ENCODE results near the gene CRKL. TPM values are rescaled to one million over a fixed set of nuclear protein-coding genes. Genes with fewer than 3 reads are reported as not detected.

The CRKL gene
- total RNA-seq, 1 donor from 2014 or later: 59.5 TPM

DNA sequence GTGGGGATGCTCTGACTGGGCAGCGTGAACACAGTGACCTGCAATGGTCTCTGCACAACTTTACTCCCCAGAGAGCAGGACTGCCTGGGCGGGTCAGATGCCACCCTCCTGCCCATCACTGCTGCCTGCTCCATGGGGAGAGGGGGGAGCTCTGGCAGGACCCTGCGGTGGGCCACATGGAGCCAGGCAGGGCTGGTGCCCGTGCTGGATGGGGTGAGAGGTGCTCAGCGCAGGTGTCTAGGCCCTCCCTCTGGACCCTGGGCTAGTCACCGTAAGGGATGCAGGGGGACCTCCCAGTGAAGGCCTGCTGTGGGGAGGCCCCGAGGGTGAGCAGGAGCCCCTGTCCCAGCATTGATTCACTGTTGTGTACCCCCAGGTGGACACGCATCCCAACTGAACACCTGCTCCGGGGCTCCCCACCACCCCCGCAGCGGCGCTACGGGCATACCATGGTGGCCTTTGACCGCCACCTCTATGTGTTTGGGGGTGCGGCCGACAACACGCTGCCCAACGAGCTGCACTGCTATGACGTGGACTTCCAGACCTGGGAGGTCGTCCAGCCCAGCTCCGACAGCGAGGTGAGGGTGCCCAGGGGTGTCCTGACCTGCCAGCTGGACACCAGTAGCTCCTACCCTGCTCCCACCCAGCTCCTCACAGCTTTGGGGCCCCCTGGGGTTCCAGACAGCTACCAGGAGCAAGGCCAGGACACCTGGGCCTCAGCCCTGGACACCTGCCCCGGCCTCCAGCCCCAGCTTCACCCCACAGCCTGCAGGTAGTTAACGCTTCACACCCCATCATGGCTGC is 74.2 kb downstream of the CRKL start:
- Histone ChIP-seq H3K79me2 (ENCODE audit: insufficient read depth, low read length) (no peaks in the 10 kb centered on the region), H4K20me1 (ENCODE audit: insufficient read depth, low read length) (peaks cover 14% of the 10 kb centered on the region), H3K9ac (ENCODE audit: low read length) (no peak overlapping the region), H3K4me1 (ENCODE audit: insufficient read depth, low read length) (peaks cover 6% of the 10 kb centered on the region), H3K4me2 (ENCODE audit: low read length) (no peak overlapping the region), H2AFZ (ENCODE audit: low read depth, low read length) (no peak overlapping the region), H3K27me3 (ENCODE audit: insufficient read depth, low read length) (no peaks in the 10 kb centered on the region), H3K4me3 (ENCODE audit: insufficient read depth, low read depth, low read length) (no peak overlapping the region), H3K36me3 (ENCODE audit: insufficient read depth, low read length) (no peaks in the 10 kb centered on the region), H3K9me3 (ENCODE audit: insufficient read depth, low read depth, low read length) (no peaks in the 10 kb centered on the region), H3K27ac (ENCODE audit: low read depth, low read length) (no peak overlapping the region)
- H3K9me3 Mint-ChIP-seq (ENCODE audit: unreplicated experiment): no peaks in the 10 kb centered on the region
- H3K36me3 Mint-ChIP-seq (ENCODE audit: low read depth, unreplicated experiment): peaks cover 12% of the 10 kb centered on the region
- TF ChIP-seq, protein P1, sequence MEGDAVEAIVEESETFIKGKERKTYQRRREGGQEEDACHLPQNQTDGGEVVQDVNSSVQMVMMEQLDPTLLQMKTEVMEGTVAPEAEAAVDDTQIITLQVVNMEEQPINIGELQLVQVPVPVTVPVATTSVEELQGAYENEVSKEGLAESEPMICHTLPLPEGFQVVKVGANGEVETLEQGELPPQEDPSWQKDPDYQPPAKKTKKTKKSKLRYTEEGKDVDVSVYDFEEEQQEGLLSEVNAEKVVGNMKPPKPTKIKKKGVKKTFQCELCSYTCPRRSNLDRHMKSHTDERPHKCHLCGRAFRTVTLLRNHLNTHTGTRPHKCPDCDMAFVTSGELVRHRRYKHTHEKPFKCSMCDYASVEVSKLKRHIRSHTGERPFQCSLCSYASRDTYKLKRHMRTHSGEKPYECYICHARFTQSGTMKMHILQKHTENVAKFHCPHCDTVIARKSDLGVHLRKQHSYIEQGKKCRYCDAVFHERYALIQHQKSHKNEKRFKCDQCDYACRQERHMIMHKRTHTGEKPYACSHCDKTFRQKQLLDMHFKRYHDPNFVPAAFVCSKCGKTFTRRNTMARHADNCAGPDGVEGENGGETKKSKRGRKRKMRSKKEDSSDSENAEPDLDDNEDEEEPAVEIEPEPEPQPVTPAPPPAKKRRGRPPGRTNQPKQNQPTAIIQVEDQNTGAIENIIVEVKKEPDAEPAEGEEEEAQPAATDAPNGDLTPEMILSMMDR (IDR thresholded peaks at IDR 0.05; ENCODE audit: insufficient read depth, low read depth, low read length): no peak
- TF ChIP-seq EZH2 (IDR thresholded peaks at IDR 0.05; ENCODE audit: insufficient read depth, low read length): no peak
- no peak overlapping the region for H3K4me3 Mint-ChIP-seq (ENCODE audit: unreplicated experiment)
- no peak overlapping the region for H3K27ac Mint-ChIP-seq (ENCODE audit: unreplicated experiment)
- no peaks in the 10 kb centered on the region for H3K4me1 Mint-ChIP-seq (ENCODE audit: low read depth, unreplicated experiment)
- DNase-seq (ENCODE audit: low read depth) (no peak), FAIRE-seq (no peak)
- H3K27me3 Mint-ChIP-seq (ENCODE audit: low read depth, unreplicated experiment): no peaks in the 10 kb centered on the region

DNA sequence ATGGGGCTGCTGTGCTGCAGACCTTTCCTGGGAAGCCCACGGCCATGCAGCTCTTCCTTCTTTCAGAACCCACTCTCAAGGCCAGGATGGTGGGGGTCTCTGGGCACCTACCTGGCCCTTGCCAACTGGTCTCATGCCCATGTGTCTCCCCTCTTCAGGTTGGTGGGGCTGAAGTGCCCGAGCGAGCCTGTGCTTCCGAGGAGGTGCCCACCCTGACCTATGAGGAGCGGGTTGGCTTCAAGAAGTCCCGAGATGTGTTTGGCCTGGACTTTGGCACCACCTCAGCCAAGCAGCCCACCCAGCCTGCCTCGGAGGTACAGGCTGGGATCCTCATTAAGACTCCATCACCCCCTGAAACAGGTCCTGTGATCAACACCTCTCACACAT is 74.8 kb downstream of the CRKL start:
- Histone ChIP-seq H3K36me3 (ENCODE audit: insufficient read depth, low read length) (no peaks in the 10 kb centered on the region), H3K79me2 (ENCODE audit: insufficient read depth, low read length) (no peaks in the 10 kb centered on the region), H3K9ac (ENCODE audit: low read length) (no peak overlapping the region), H3K27me3 (ENCODE audit: insufficient read depth, low read length) (no peaks in the 10 kb centered on the region), H3K4me3 (ENCODE audit: insufficient read depth, low read depth, low read length) (no peak overlapping the region), H3K4me2 (ENCODE audit: low read length) (no peak overlapping the region), H3K27ac (ENCODE audit: low read depth, low read length) (no peak overlapping the region), H3K9me3 (ENCODE audit: insufficient read depth, low read depth, low read length) (no peaks in the 10 kb centered on the region), H4K20me1 (ENCODE audit: insufficient read depth, low read length) (peaks cover 14% of the 10 kb centered on the region), H3K4me1 (ENCODE audit: insufficient read depth, low read length) (peaks cover 6% of the 10 kb centered on the region), H2AFZ (ENCODE audit: low read depth, low read length) (no peak overlapping the region)
- Mint-ChIP-seq H3K4me3 (ENCODE audit: unreplicated experiment) (no peak overlapping the region), H3K4me1 (ENCODE audit: low read depth, unreplicated experiment) (no peaks in the 10 kb centered on the region), H3K27me3 (ENCODE audit: low read depth, unreplicated experiment) (no peaks in the 10 kb centered on the region), H3K27ac (ENCODE audit: unreplicated experiment) (no peak overlapping the region), H3K36me3 (ENCODE audit: low read depth, unreplicated experiment) (peaks cover 12% of the 10 kb centered on the region), H3K9me3 (ENCODE audit: unreplicated experiment) (no peaks in the 10 kb centered on the region)
- TF ChIP-seq, protein P1 (IDR thresholded peaks at IDR 0.05; ENCODE audit: insufficient read depth, low read depth, low read length): no peak
- no peak for TF ChIP-seq EZH2 (IDR thresholded peaks at IDR 0.05; ENCODE audit: insufficient read depth, low read length)
- no peak for FAIRE-seq
- DNase-seq (ENCODE audit: low read depth): no peak

Data from astrocyte (in vitro differentiated cells and primary cell).